ENCODE data around the gene SLIT3.
A peak's percentile ranks its signal among the peaks of the same experiment; 100 is the strongest.

SLIT3 gene

DNA sequence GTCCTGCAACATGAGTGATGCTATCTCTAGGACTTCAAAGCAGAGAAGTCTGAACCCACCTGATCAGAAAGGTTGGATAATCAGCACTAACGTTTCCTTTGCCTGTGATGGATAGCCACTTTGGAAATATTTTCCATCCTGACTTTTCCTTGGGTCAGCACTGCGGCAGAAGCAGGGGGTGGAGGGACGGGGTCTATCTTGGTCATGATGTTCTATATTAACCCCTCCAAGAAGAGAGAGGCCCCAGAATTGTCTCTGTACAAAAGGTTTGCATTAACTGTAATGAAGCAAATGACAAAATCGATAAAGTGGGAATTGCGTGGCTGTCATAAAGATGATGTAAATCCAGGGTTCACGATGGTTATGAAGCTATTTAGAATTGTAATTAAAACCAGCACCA, 441.9 kb downstream of the SLIT3 start:
- no peak for DNase-seq (ENCODE audit: low spot score)

DNA sequence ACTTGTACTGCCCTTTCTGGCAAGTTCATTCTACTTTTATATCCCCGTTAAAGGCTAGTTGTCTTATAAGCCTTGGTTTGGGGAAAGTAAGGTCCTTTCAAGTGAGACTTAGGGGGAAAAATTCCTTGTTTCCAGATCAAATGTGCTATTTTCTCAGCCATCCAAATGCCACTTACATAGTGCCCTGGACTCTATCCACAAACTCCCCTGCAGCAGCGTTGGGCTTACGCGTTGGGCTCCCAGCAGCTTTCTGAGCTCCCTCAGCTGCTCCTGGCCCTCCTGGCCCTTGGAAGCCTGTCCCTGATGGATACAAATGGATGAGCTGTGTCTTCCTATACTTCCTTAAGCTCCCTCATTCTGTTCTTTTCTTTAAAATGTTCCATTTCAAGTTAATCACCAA, 442.6 kb downstream of the SLIT3 start:
- no peak for DNase-seq (ENCODE audit: low spot score)

DNA sequence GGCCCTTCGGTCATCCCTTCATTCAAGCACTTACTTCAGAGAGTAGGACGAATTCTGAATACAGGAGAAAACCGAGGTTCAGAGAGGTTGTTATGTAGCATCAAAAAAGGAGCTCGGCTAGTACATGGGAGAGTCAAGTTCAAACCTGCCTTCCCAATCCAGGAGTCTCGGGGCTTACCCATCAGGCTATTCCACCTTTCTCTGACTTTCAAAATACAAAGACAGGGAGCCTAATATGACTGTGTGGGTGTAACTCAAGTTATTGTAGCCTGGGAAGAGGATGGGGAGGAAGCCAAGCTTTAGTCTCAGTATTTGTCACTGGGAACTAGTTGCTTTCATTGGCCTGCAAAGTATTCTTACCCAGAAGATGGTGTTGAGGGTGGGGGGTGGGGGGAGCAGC, 447.0 kb downstream of the SLIT3 start:
- DNase-seq (ENCODE audit: low spot score), result no peak

DNA sequence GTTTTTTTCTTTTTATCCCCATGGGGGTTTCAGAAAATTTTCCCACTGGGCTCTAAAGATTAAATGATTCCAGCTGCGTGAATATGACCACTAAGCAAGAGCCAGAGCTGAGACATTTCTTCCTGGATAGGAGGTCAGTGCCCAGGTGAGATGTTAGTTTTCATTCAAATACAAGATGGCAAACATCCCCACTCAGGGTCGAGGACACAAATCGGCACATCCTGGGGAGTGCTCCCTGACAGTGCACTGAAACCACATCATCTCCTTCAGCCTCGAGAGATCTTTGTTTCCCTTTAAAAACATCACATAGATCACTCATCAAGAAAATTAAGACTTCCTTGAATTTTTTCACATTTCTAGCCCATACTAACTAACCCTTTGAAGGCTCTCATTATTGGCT, 448.6 kb downstream of the SLIT3 start:
- DNase-seq (ENCODE audit: low spot score), result no peak

DNA sequence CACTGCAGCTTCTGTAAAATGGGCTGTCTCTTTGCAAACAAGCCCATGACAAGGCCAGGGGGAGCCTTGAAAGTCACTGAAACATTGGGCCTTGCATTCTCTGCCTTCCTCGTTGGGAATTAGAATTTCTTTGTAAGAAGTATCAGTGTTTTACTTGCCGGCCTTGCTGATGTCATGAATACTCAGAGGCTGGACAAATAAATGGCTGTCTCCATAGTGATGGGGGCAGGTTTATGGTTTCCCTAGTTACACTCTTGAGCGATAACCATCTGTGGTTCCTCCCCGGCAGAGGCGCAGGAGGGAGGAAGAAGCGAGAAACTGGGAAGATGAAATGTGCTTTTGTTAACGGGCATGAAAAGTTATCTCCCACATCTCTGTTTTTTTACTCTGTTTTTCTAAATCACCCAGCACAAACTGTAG, 449.0 kb downstream of the SLIT3 start:
- peak; percentile 12 for DNase-seq (ENCODE audit: low spot score)

DNA sequence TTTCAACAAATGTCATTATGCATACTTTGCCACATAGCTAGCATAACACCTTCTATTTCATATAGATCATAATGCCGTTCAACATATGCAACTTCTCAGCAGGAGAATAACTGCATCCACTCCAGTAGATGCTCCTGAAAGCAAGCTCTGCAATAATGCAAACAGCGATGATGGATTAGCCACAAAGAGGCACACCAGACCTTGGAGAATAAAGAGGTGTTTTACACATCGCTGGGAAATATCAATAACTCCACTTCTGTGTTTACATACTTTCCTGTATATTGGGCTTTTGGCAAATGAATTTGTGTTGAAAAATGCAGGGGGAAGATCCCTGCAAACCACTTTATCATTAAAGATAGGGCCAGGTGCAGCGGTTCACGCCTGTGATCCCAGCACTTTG, 450.3 kb downstream of the SLIT3 start:
- no peak for DNase-seq (ENCODE audit: low spot score)

DNA sequence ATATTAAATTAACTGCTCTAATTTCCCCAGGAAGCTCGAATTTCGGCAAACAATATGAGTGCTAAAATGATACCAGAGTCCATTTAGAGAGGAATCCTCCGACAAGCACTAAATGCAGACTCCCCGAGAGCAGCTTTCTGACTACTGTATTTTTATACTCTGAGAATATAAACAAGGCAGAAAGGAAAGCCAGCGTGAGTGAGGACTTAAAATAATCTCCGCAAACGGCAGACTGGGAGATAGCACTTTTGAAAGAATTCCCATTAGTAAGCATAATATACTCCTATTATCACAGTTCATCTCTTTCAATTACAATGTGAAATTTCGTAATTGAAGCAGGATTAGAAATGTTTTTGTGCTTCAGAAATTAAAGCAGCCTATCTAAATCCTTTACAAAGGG, 452.4 kb downstream of the SLIT3 start:
- DNase-seq (ENCODE audit: low spot score), result no peak

DNA sequence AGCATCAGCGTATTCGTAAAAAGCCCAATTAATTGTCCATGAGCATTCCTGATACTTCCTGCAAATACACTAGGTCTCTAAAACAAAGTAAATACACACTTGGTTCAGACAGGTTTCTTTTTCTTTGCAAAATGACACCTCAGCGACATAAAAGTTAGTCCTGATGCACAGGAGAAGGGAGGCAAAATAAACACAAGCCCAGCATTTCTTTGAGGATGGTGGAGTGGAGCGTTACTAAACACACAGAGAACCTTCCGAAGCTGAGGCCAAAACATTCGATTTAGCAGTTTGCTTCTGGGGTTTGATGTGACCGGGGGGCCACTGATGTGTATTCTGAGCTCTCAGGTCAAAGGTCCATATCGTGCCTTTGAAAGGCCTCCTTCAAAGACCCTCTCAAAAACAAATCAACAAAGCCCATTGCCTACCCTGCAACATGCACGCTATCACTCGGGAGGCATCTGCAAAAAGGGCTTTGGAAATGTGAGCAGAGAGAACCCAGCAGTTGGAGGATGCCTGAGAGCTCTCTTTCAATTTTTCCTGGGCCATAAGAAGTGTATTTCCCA, 453.3 kb downstream of the SLIT3 start:
- DNase-seq (ENCODE audit: low spot score), result no peak

DNA sequence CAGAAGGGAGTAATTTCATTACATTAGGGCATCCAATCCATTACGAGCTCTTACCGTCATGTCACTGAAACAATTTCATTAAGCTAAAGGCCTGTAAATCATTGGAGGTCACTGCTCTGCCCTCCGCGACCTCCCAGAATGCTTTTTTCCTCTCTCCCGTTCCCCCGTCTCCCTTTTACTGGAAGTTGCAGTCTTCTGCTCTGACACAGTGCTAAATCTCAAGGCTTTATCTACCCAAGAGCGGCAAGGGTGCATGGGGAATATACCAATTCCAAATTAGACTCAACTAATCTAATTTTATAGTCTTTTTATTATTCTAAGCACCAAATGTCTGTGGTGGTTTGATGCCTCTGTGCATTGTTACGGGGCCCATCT, 456.0 kb downstream of the SLIT3 start:
- no peak for DNase-seq (ENCODE audit: low spot score)

DNA sequence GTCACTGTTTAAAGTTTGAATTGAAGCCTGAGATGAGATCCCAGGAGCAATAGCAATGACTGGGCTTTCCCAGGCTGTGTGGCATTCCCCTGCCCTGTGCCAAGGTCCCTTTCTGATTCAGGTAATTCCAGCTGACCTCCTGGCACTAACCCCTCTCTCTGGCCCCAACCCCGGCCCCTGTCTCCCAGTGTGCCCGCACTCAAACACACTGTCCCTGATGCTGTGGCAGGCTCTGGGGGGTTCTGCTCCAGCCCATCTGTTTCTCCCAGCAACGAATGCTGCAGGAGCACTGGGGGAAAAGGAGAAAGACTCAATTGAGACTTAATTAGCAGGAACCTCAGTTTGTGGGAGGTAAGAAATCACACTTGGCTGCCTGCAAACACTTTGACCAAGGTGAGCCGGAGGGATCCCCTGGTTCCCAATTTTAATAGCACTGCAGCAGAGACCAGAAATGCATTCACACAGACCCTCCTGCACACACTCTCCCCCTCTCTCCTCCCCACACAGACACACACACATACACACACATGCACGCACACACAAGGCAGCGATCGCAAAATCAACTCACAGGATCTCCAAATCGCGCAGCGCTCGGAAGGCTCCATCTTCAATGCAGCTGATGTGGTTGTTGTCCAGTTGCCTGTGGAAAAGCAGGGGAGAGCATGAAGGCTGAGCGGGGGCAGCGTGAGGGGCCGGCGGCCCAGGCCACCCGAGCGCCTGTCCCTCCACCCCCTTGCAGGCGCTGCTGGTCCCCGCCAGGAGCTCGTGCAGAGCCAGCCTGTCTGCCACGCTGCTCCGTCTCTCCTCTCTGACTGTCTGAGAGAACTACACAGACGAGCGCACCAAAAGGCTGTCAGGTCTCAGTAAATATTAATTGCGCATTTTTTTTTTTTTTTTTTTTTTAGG, 456.7 kb downstream of the SLIT3 start:
- DNase-seq (ENCODE audit: low spot score), result no peak

DNA sequence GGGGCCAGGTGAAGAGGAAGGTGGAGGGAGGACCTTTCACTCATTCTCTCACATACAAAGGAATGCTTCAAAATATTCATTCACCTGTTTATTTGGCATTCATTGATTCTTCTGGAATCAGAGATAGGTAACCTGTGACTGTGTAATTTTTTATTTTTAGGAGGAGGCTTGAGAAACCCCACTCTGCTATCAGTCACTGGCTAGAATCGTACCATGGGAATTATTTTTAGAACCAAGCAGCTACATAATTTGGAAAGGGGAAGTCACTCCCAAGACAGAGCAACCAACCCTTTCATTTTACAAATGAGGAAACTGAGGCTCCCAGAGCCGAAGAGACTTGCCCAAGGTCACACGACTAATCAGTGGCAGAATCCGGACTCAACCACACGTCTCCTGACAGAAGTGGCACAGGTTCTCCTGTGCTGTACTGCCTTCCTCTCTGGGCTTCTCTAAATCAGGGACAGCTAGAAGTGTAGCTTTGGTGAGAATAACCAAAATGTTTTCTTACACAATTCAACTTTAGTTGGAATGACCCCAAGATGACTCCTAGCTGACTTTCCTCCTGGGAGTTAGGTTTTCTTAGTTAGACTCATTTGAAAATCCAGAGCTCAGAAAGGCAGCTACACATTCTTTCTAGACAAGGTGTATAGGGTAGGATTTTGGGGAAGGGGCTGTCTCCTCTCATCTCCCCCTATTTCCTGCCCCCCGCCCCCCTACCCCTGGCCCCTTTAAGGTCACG, 457.5 kb downstream of the SLIT3 start:
- DNase-seq (ENCODE audit: low spot score), result no peak

DNA sequence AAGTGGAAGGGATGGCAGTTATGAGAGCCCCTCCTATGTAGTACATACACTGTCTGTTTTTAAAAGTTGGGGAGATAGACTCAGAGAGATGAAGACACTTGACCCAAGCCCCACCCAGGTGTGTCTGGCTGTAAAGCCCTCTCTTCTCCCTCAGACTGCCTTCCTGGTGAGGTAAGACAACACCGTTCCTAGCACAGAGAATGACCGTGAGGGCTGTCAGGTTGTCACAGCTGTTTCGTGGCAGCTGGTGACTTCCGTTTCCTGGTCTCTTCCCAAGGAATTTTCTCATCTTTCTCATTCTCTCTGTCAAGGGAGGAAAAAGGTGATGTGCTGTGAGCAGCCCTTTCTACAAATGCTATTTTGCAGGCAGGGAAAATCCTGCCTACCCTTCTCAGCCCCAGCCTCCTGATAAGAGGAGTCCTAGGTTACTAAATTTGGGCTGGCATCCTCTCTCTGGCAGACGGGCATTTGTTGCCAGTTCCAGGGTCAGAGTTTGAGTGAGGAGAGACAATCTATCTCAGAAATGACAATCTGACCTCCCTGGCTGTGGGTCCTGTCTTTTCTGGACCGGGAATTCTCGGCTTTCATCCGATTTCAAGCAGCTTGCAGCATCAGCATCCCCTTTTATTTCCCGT, 458.3 kb downstream of the SLIT3 start:
- no peak for DNase-seq (ENCODE audit: low spot score)

DNA sequence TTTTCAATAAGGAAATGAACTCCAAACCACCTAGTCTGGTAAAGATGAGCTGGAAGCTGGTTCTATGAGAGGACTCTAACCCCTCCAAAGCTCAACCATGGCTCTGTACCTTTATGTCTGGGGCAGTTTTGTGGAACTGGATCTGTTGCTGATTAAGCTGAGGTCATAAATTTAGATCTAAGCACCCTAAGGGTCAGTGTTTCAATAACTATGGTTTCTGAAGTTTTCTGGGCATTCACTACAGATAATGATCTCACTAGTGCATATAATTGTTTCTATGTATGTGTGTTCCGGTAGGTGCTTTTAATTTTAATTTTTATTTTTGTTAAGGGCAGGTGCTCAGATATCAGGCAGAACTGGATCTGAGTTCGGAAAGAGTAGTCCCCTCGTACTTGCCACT, 463.1 kb downstream of the SLIT3 start:
- no peak for DNase-seq (ENCODE audit: low spot score)

DNA sequence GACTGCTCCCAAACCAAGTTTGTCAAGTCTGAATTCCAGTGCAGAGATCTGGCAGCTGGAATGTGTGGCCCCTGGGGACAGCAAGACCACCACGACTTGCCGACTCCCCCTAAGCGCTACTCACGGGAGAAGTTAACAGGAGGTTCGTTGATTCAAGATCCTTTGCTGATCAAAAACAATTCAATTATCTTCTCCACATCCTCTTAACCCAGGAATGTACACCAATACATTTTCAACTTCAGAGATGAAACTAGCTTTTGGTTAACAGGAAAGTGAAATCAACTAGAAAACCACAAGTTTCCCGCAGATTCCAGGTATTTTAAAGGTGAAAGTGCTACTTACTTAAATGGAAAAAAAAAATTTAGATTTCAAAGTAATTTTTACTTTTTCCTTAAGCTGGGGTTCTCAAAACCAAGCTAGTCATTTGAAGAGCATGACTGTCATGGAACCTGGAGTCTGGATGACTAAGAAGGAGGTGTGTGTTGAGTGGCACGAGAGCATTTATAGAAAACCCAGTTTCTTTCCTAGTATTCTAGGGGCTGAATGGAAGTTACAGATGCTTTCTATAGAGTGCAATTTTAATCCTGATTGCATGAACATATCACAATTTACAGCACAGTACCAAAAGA, 464.2 kb downstream of the SLIT3 start:
- DNase-seq (ENCODE audit: low spot score), result no peak

DNA sequence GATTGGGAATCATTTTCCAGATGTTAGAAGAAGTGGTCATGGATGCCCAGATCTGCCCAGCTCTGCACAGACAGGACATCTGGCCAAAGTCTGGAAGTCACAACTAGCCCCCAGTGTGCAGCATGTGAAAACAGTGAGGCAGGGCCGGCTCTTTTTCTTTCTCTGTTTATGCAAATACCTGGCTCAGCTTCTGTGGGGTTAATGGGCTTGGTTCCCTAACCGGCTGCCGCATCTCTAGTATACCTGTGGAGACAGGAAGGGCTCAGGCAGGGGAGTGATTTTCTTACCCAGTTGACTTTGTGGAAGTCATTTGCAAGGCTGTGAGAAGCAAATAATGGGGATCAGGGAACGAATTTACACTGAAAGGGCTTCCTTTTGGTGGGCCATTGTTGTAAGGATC, 467.0 kb downstream of the SLIT3 start:
- no peak for DNase-seq (ENCODE audit: low spot score)

DNA sequence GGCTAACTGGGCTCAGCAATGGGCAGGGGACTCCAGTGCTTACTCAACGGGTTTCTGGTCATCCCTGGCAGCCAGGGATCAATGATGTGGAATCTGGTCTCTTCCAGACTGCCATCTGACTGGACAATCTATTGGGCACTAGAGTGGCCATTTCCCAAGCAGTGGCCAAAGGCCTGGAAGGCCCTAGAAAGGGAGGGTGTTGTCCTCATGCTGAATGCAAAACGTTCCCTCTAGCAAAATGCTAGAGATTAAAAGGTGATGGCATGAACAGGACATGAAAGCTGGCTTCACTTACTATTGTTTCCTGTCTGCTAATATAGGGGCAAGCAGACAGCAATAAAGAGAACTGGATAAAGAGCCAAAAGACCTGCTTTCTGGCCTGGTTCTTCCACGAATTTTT, 467.6 kb downstream of the SLIT3 start:
- DNase-seq (ENCODE audit: low spot score), result no peak

DNA sequence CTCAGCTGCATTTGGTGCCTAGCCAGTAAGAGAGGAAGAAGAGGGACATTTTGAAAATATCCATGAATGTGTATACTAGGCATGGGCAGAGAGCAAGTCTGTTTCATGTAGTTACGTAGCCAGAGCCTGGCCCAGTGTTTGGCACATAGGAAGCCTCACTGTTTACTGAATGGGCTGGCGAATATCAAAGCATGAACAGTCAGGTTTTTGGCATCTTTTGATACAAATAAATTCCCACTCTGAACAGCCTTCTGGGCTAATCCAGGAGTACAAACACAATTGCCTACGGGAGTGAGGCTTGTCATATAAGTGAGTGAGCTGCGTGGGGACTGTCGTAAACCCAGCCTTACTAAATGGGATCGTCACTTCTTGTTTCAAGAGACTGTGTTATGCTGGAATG, 468.6 kb downstream of the SLIT3 start:
- DNase-seq (ENCODE audit: low spot score), result no peak

DNA sequence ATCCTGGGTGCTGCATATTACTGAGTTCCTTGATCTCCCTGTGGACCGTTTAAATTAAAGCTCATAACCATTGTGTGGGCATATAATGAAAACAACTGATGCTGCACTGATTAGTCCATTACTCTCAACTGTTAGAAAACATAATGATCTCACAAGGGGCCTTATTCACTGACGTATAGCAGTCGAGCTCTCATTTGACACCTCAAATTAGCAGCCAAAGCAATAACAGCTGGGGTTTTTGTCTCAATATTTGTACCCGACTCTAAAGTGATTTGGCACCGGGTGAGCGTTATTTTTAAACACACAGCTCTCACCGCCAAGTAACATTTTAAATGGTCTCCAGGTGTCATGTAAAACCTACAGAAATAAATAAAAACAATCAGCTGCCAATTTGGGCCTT, 469.6 kb downstream of the SLIT3 start:
- no peak for DNase-seq (ENCODE audit: low spot score)

DNA sequence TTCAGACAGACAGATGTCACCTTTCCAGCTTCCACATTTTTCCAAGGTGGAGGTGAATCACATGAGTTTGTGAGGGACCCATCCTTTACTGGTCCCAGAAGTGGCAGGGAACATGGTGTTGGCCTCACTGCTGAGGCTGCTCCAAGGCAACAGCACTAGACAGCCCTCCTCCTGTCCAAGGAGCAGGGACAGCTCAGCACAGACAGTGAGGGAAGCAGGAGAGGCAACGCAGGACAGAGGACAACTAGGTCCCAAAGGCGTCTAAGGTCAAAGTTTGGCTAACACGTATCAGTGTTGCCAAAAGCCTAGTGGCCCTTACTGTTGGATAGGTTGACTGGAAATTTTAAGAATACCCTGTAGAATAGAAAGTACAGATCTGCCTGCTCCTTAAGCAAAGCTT, 470.1 kb downstream of the SLIT3 start:
- DNase-seq (ENCODE audit: low spot score), result no peak

DNA sequence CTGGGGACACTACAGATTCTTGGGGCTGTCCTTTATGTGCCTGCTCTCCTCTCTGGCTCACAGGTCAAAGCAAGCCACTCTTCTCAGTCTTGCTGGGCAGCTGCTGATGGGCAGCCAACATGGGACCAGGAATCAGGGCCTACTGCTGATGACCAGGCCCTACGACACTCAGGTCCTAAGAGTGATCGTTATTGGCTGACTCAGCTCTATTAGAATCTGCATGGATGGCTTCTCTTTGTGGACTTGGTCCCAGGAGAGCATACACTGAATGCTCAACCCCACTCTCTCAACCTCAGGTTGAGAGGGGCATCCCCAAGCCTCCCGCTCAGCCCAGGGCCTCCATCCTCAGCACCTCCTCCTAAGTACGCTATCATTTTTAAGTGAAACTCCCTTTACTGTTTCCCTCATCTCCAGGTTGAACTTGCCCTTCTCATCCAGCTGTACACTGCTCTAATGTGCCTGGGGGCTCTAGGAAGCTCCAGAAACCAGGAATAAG, 471.0 kb downstream of the SLIT3 start:
- DNase-seq (ENCODE audit: low spot score), result no peak

DNA sequence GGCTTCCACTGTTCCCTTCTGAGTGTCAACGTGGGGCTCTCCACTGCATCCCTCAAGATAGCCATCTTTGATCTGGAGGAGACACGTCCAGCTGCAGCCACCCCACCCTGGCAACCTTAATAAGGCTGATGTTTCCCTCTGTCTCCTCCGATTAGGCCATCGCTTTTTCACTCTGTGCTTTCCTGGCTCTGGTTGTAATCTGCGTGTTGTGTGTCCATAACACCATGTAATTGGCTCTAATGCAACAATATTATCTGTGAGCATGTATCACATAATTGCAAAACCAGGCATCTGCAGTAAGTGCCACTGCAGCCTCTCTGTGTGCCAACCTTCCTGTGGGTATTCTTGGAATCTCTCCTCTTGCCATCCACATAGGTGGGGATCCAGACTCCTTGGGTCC, 471.9 kb downstream of the SLIT3 start:
- DNase-seq (ENCODE audit: low spot score), result no peak

DNA sequence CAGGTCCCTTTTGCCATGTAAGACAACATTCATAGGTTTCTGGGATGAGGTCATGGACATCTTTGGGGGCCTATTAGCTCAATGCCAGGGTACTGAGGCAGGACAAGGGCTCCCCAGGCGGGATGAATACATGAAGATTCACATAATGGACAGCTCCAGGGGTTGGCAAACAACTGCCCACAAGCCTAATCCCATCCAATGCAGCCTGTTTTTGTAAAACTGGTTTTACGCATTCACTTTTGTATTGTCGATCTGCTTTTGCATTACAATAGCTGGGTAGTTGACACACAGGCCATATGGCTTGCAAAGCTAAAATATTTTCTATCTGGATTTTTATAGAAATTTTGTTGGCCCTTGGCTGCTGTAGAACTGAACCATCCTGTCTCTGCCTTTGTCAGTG, 473.3 kb downstream of the SLIT3 start:
- DNase-seq (ENCODE audit: low spot score), result no peak
